Heart right ventricle (tissue), 16 donors: ENCODE data around the gene CREBBP. TPM values are rescaled to one million over a fixed set of nuclear protein-coding genes. Genes with fewer than 3 reads are reported as not detected.

ENCODE experiments used
- ATAC-seq, 8 donors: fragments of 200-7000 bp; cut with Tn5 transposase; one replicate each; pipeline ENCODE4 v1.9.1; 2020; ENCODE audit warnings: mild to moderate bottlenecking in 8 of 8, moderate library complexity in 8 of 8, moderate number of reproducible peaks in 1 of 8
- DNase-seq, 2 donors: peaks; one replicate each; pipeline ENCODE4 v3.0.0-alpha.2; 2020
- H3K27ac ChIP-seq, 10 donors: fragments of 200-600 bp; sonication (generic) in 2 of 10; one replicate each; pipeline versions ENCODE4 v1.5.0 to v1.8.0; 2020 to 2022; ENCODE audit warnings: mild to moderate bottlenecking in 3 of 10
- H3K27me3 ChIP-seq, 7 donors: fragments of 200-600 bp; one replicate each; pipeline ENCODE4 v1.8.0; 2021 to 2022; ENCODE audit warnings: mild to moderate bottlenecking in 2 of 7
- H3K36me3 ChIP-seq, 9 donors: fragments of 200-600 bp; sonication (generic) in 1 of 9; one replicate each; pipeline versions ENCODE4 v1.5.0 to v1.8.0; 2020 to 2022; ENCODE audit warnings: mild to moderate bottlenecking in 2 of 9
- H3K4me1 ChIP-seq, 9 donors: fragments of 200-600 bp; sonication (generic) in 1 of 9; one replicate each; pipeline versions ENCODE4 v1.5.0 to v1.8.0; 2020 to 2022; ENCODE audit warnings: mild to moderate bottlenecking in 4 of 9
- H3K4me3 ChIP-seq, 10 donors: fragments of 200-600 bp; sonication (generic) in 2 of 10; one replicate each; pipeline versions ENCODE4 v1.5.0 to v1.8.0; 2020 to 2022; ENCODE audit warnings: mild to moderate bottlenecking in 7 of 10, moderate library complexity in 2 of 10
- H3K9me3 ChIP-seq, 11 donors: fragments of 200-600 bp in 10 of 11; sonication (generic) in 2 of 11; one replicate each; pipeline versions ENCODE4 v1.5.0 to v1.8.0; 2013 to 2022; ENCODE audit warnings: mild to moderate bottlenecking in 2 of 11, control low read depth in 1 of 11, moderate library complexity in 1 of 11
- WGBS, 2 donors: extraction: QIAGEN DNeasy Blood & Tissue Kit; methylation state at CpG; one replicate each; pipeline ENCODE4 v1.1.7; 2013; ENCODE audit warnings: inconsistent platforms in 1 of 2; 5-methylcytosine and 5-hydroxymethylcytosine counted together
- intact Hi-C, 10 donors: fragments of 100-400 bp; cut with DNase I; formaldehyde crosslinking; loops; one replicate each; pipeline versions ENCODE4 v1.11.1 to v1.14.2; 2022
- polyA plus RNA-seq, 2 donors: library from polyadenylated mRNA; stranded (reverse); fragments of 200-250 nt; gene quantifications; one replicate each; pipeline ENCODE4 v1.2.3, GENCODE V29; 2013
- total RNA-seq, 10 donors: library from RNA; stranded (reverse); fragmentation: NEBNext Ultra II Directional in 3 of 10; extraction: Animal tissue kit (Norgen Biotek cat#: 25700) in 3 of 10; gene quantifications; one replicate each; pipeline versions ENCODE4 v1.2.1 to v1.2.4, GENCODE V29; 2021 to 2023
- TF ChIP-seq, protein P1 (sequence below), 9 donors: fragments of 200-600 bp; sonication (generic) in 2 of 9; IDR thresholded peaks; one replicate each; pipeline versions ENCODE4 v1.5.0 to v1.8.0; 2021 to 2022; ENCODE audit warnings: antibody characterized with exemption in 9 of 9, mild to moderate bottlenecking in 5 of 9, moderate library complexity in 1 of 9
- donor health status: Arrhythmogenic right ventricular cardiomyopathy.
- donor health status: ischemic (EF 13 %, LVEDD 7.1; RV severe dilation, severe dysfunction).
- donor health status: healthy with polysubstance abuse.
- donor health status: DM: no; HTN: yes; CAD: no.
- donor health status: DM: no; HTN: no; CAD: no.
- donor health status: ischemic (EF 25% LVEDD 6.9; RV normal size, moderate dysfunction).
- donor health status: ischemic (EF 25% LVEDD 5.7; RV mildly dilated, moderate dysfunction).
- donor health status: healthy.
- donor health status: DM: yes; HTN: yes; CAD: no.
- donor health status: Ischemic cardiomyopathy.
- donor health status: ischemic (EF 35%, LVEDD 5.7; RV mildly dilated, moderate dysfunction).
- donor health status: nonischemic (EF 11% LVEDD 7.7; RV severe dilation, severe dysfunction).
- donor health status: DM: yes; HTN: yes; CAD: no.
- donor health status: PGD.
- donor health status: ischemic (EF 29% LVEDD 5.4; RV normal size, mild dysfunction).
- donor health status: nonischemic (EF 23%, LVEDD 6.1; RV moderate dilation, normal function).

The CREBBP gene
- total and polyA plus RNA-seq, 12 donors, result 6.3 to 51.5 (median 41.0) TPM

DNA sequence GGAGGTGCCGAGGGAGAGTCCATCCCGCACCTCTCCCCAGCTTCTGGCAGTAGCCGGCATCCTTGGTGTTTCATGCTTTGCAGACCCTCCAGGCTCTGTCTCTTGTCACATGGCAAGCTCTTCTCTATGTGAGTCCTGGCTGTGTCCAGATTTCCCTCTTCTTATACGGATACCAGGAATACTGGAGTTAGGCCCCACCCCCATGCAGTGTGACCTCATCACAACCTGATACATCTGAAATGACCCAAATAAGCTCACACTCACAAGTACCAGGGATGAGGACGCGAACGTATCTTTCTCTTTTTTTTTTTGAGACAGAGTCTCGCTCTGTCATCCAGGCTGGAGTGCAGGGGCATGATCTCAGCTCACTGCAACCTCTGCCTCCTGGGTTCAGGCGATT, 186.5 kb downstream of the CREBBP start:
- TF ChIP-seq, protein P1, sequence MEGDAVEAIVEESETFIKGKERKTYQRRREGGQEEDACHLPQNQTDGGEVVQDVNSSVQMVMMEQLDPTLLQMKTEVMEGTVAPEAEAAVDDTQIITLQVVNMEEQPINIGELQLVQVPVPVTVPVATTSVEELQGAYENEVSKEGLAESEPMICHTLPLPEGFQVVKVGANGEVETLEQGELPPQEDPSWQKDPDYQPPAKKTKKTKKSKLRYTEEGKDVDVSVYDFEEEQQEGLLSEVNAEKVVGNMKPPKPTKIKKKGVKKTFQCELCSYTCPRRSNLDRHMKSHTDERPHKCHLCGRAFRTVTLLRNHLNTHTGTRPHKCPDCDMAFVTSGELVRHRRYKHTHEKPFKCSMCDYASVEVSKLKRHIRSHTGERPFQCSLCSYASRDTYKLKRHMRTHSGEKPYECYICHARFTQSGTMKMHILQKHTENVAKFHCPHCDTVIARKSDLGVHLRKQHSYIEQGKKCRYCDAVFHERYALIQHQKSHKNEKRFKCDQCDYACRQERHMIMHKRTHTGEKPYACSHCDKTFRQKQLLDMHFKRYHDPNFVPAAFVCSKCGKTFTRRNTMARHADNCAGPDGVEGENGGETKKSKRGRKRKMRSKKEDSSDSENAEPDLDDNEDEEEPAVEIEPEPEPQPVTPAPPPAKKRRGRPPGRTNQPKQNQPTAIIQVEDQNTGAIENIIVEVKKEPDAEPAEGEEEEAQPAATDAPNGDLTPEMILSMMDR (IDR thresholded peaks at IDR 0.05), result no peak
- H3K27me3 ChIP-seq, result no peaks in the 10 kb centered on the region
- H3K9me3 ChIP-seq, result no peaks in the 10 kb centered on the region
- no peak for ATAC-seq
- WGBS, 2 donors, result 91 to 92% methylated on average over 9 of the region's 9 CpGs
- DNase-seq, result no peak
- intact Hi-C loops, result loop anchor here in 3 of 10 donors (5.0 to 10.0 kb wide), 2 partner anchors 181 to 183 kb away; no protein-coding TSS in a partner anchor
- no peak overlapping the region for H3K27ac ChIP-seq
- no peak overlapping the region for H3K4me3 ChIP-seq
- peaks cover 4 to 38% (median 17%) of the 10 kb centered on the region in 9 donors for H3K4me1 ChIP-seq
- peaks cover 0 to 5% (median 0%) of the 10 kb centered on the region in 9 donors for H3K36me3 ChIP-seq

DNA sequence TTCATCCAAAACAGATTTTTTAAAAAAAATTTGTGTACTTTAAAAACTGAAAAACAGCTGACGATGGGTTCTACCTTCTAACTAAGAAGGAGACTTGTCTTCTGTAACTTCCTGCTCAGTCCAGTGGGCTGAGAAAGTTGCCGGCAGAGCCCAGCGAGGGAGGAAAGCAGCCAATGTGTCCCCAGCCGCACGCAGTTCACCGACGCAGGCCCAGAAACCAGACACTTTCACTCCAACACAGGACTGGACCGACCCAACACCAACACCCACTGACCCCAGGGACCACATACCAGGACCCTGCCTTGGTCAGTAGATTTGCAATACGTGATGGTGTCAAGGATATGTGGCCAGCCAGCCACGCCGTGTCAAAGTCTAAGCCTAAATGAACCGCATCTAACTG, 188.8 kb downstream of the CREBBP start:
- Histone ChIP-seq H3K27ac (peak overlapping the region in 2 of 10 donors; percentile 57 to 64), H3K27me3 (no peaks in the 10 kb centered on the region), H3K36me3 (peaks cover 0 to 27% (median 5%) of the 10 kb centered on the region in 9 donors), H3K4me1 (peaks cover 4 to 36% (median 17%) of the 10 kb centered on the region in 9 donors), H3K4me3 (no peak overlapping the region), H3K9me3 (no peaks in the 10 kb centered on the region)
- ATAC-seq (peak in 4 of 8 donors; percentile 2 to 40 (median 22)), DNase-seq (no peak)
- 85 to 88% methylated on average over 12 of the region's 12 CpGs for WGBS, 2 donors
- TF ChIP-seq, protein P1 (IDR thresholded peaks at IDR 0.05), result no peak
- intact Hi-C loops, result loop anchor here in 8 of 10 donors (2.0 to 10.0 kb wide), 4 partner anchors 183 to 189 kb away; partner anchors contain the start of gene CREBBP (in 2 of the 8)

DNA sequence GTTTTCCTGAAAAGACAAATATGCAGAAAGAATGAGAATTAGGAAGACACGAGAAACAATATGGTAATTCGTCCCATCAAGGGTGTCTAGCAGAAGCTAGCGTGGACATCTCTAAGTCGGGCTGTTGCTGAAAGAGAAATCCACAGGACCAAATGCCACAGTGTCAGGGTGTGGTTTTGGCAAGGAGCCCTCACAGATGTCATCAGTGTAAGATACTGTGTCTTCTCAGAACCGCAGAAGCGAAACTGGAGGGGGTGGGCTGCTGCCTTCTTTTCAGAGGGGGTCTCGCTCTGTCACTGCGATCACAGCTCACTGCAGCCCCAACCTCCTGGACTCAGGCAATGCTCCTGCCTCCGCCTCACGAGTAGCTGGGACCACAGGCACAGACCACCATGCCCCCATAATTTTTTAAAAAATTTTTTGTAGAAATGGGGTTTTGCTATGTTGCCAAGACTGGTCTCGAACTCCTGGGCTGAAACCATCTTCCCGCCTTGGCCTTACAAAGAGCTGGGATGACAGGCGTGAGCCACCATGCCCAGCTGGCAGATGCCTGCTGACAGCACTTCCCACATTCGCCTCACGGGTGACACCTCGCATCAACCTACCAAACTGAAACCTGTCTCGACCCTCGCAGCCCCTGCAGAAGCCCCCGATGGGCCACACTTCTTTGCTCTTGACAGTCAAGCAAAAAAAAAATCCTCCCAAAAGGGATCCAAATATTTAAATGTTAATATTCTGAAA, 189.4 kb downstream of the CREBBP start:
- ATAC-seq (peak in 4 of 8 donors; percentile 11 to 19 (median 14)), DNase-seq (no peak)
- WGBS, 2 donors, result 81 to 84% methylated on average over 19 of the region's 19 CpGs
- Histone ChIP-seq H3K4me3 (peak overlapping the region in 8 of 10 donors; percentile 18 to 51 (median 43)), H3K36me3 (peaks cover 0 to 33% (median 5%) of the 10 kb centered on the region in 9 donors), H3K4me1 (peaks cover 4 to 30% (median 17%) of the 10 kb centered on the region in 9 donors), H3K27me3 (no peaks in the 10 kb centered on the region), H3K27ac (peak overlapping the region in 7 of 10 donors; percentile 7 to 64 (median 53)), H3K9me3 (no peaks in the 10 kb centered on the region)
- intact Hi-C loops, result loop anchor here in 9 of 10 donors (1.0 to 10.0 kb wide), 5 partner anchors 184 to 190 kb away; partner anchors contain the start of gene CREBBP (in 3 of the 9)
- TF ChIP-seq, protein P1 (IDR thresholded peaks at IDR 0.05), result no peak

DNA sequence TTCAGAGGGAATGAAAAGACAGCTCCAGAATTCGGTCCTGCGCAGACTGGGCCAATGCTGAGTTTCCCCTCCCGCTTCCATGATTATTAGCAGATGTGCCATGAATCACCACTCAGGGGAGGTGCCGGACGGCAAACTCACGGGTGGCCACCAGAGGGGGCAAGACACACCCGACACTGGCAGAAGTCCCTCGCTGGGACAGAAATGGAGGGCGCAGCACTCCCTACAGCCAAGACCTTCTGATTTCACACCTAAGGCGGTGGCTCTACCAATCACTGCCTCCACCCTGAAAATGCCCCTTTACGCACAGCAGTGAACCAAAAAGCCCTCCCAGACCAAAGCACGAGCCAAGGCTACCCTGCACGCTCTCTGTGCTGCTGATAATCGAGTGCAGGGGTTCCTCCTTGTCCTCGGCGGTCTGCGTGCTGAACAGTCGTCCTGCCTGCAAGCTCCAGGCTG, 190.0 kb downstream of the CREBBP start:
- ATAC-seq (peak; percentile 90 to 97 (median 94)), DNase-seq (peak; percentile 91 to 92)
- peak overlapping the region in 7 of 10 donors; percentile 7 to 64 (median 53) for H3K27ac ChIP-seq
- TF ChIP-seq, protein P1 (IDR thresholded peaks at IDR 0.05), result peak; percentile 83 to 98 (median 95)
- no peaks in the 10 kb centered on the region for H3K9me3 ChIP-seq
- H3K36me3 ChIP-seq, result peaks cover 0 to 40% (median 5%) of the 10 kb centered on the region in 9 donors
- H3K4me3 ChIP-seq, result peak overlapping the region in 8 of 10 donors; percentile 18 to 51 (median 43)
- intact Hi-C loops, result loop anchor here in 9 of 10 donors (1.0 to 10.0 kb wide), 5 partner anchors 184 to 190 kb away; partner anchors contain the start of gene CREBBP (in 3 of the 9)
- H3K27me3 ChIP-seq, result no peaks in the 10 kb centered on the region
- WGBS, 2 donors, result 10 to 13% methylated on average over 18 of the region's 18 CpGs
- peaks cover 4 to 24% (median 17%) of the 10 kb centered on the region in 9 donors for H3K4me1 ChIP-seq
